HG03045 (cell line): ENCODE data around the gene TUBGCP6.
A peak's percentile ranks its signal among the peaks of the same experiment; 100 is the strongest.

Source experiments
- ATAC-seq: cut with Tn5 transposase; IDR thresholded peaks from one replicate; pipeline ENCODE4 v1.9.1; 2021; ENCODE audit warnings: mild to moderate bottlenecking, moderate library complexity; ENCODE audit not compliant: unreplicated experiment

The TUBGCP6 gene

GRCh38 chr22:50197856-50198623 lies 46.8 kb downstream of the TUBGCP6 start:
- no peak for ATAC-seq

GRCh38 chr22:50197000-50197800 lies 47.6 kb downstream of the TUBGCP6 start:
- no peak for ATAC-seq

GRCh38 chr22:50196256-50196655 lies 48.6 kb downstream of the TUBGCP6 start:
- ATAC-seq = no peak

- ATAC-seq = no peak
Measured at GRCh38 chr22:50194037-50194805, 50.6 kb downstream of the TUBGCP6 start.

GRCh38 chr22:50193621-50194020 lies 51.2 kb downstream of the TUBGCP6 start:
- ATAC-seq = no peak

- no peak for ATAC-seq
Measured at GRCh38 chr22:50192436-50193204, 52.2 kb downstream of the TUBGCP6 start.

GRCh38 chr22:50190941-50191741 lies 53.7 kb downstream of the TUBGCP6 start:
- no peak for ATAC-seq

- peak; percentile 44 for ATAC-seq
Measured at GRCh38 chr22:50190182-50190940, 54.5 kb downstream of the TUBGCP6 start.

- no peak for ATAC-seq
Measured at GRCh38 chr22:50189849-50190181, 55.0 kb downstream of the TUBGCP6 start.

- ATAC-seq = no peak
Measured at GRCh38 chr22:50189184-50189848, 55.5 kb downstream of the TUBGCP6 start.

GRCh38 chr22:50188356-50188755 lies 56.5 kb downstream of the TUBGCP6 start:
- ATAC-seq = no peak

GRCh38 chr22:50186761-50187523 lies 57.9 kb downstream of the TUBGCP6 start:
- no peak for ATAC-seq

- no peak for ATAC-seq
Measured at GRCh38 chr22:50186181-50186714, 58.6 kb downstream of the TUBGCP6 start.

- ATAC-seq = peak; percentile 40
Measured at GRCh38 chr22:50185375-50186087, 59.3 kb downstream of the TUBGCP6 start, which contains the start of gene TRABD. Gene TRABD, plus strand, starts transcription at chr22:50185913. Its CDS starts 7,148 bp downstream, at chr22:50193061.

- no peak for ATAC-seq
Measured at GRCh38 chr22:50184902-50185374, 59.9 kb downstream of the TUBGCP6 start.

- ATAC-seq = no peak
Measured at GRCh38 chr22:50184004-50184901, 60.6 kb downstream of the TUBGCP6 start.
